AG20443 (cell line): Measurements from ENCODE around the gene LRRC4C.
"Not testable (repeated sequence)": the region's sequence is repeated elsewhere in the genome, so short reads cannot be mapped to it uniquely, and the experiment has no call there.

Experiments
- DNase-seq: peaks from one replicate; pipeline ENCODE4 v3.0.0; 2012; ENCODE audit warnings: low spot score, mixed read lengths

LRRC4C gene

DNA sequence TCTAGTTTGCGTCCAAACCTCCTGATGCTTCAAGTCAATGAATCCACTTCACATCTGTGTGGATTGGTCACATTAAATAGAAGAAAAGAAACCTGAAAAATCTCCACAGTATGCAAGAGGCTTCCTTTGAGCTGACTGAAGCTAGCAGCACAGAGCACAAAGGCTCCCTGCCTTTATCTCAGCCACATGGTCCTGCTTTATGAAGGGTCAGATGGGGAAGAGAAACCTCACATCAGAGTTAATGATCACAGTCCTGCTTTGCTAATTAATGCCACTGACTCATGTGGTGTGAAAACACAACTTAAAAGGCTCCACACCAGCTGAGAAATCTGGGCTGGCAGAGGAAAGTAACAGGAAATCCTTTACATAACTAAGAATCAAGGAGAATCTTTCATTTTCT lies 1291.0 kb downstream of the LRRC4C start:
- no peak for DNase-seq

DNA sequence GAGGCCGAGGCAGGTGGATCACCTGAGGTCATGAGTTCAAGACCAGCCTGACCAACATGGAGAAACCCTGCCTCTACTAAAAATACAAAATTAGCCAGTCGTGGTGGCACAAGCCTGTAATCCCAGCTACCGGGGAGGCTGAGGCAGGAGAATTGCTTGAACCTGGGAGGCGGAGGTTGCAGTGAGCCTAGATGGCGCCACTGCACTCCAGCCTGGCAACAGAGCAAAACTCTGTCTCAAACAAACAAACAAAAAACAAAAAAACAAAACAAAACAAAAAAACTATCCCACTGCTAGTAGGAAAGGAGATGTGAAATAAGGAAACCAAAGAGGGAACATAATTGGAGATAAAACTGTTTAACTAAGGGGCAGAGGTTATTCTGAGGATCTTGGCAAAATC lies 1291.6 kb downstream of the LRRC4C start:
- DNase-seq: not testable (repeated sequence)

DNA sequence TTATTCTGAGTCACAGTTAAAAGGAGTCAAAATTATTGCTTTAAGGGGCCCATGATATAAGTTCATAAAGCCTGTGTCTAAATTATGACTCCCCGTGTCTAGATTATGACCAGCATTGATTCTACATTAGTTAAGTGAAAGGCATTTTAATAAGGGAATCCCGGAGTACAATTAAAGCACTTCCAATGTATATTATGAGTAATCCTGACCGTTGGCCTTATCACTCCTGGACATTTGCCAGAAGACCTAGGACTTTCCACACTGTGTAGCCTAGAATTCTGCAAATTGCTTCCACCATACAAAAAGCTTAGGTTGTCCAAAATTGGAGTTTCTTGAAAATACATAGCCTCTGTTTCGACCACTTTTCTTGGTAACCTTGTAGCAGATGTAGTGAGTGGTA lies 1292.6 kb downstream of the LRRC4C start:
- DNase-seq: no peak

DNA sequence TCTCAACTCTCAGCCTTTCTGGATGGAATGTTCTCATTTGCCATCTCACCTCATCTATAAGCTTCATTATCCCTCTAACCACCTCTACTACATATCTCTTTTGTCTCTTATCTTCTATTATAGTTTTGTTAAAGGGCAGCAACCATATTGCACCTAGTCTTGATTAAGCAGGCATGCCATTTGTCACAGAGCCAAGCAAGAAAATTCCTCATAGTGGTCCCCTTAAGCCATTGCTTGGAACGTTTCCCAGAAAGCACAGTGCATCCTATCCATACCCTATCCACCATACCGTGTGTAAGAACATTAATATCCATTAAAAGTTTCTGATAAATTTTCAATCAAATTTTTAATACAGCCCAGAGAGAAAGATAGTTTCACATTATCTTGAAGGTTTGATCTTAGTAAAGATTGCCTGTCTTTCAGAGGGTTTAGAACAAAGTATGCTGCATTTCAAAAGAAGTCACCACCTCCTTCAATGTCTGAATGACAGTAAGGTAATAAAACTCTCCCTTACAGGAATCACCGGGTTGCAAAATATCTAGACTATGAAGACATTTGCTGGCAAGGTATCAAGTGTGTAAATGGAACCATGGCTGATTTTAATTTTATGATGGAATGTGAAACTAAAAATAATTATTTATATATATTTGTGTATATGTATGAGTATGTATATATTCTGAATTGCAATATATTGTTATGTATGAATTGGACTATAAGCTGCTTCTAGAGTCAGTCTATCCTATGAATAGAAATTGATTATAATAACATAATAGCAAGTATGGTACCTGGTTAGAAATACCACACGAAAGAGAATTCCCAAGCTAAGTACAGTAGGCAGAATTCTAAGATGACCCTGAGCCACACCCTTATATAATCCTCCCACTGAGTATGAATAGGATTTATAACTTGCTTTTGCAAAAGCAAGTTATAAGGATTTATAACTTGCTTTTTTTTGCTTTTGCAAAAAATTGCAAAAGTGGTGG lies 1296.3 kb downstream of the LRRC4C start:
- DNase-seq: no peak

DNA sequence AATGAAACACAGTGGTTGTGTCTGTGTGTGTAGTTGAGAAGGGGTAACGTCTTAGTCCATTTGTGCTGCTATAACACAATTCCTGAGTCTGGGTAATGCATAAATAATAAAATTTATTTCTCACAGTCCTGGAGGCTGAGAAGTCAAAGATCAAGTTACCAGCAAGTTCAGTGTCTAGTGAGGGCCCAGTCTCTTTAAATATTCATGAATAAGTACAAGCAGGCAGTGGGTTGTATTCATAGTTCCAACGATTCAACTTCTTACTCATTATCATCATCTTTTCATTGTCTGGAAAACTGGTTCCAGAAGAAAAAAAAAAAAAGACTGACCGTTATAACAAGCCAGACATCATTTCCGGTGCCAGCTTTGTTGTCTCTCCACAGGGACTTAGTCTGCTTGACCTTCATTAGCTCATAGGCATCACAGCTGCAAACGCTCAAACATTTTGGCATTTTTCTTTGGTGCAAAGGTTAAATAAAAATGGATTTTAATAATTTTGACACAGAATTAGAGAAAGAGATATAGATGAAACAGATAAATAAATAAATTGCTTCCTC lies 1297.5 kb downstream of the LRRC4C start:
- no peak for DNase-seq

DNA sequence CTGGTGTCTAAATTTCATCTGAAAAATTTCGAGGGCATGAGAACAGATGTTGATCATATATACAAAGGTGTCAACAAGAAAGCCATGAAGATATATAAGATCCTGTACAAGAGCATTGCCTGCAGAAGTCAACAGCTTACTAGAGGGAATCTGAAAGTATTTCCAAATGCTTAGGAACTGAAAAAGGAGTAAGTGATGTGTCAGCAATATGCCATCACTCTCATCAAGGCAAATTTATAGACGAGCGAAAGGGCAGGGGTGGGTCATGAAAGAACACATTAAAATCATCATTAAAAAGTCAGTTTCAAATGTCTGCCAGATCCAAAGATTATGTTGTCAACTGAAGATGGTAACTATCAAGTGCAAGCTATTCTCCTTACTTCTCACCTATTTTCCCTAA lies 1299.0 kb downstream of the LRRC4C start:
- no peak for DNase-seq

DNA sequence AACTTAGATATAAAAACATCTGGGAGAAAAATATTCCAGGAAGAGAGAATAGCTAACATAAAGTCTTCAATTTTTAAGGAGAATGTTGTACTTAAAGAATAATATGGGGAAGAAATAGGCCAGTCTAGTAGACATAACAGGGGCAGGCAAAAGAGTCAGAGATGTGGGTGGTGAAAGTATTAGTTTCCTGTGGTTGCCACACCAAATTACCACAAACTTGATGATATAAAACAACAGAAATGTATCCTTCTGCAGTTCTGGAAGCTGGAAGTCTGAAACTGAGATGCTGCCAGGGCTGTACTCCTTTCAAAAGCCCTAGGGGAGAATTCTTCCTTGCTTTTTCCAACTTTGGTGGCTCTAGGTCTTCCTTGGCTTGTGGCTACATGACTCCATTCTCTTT lies 1309.7 kb downstream of the LRRC4C start:
- DNase-seq: no peak

DNA sequence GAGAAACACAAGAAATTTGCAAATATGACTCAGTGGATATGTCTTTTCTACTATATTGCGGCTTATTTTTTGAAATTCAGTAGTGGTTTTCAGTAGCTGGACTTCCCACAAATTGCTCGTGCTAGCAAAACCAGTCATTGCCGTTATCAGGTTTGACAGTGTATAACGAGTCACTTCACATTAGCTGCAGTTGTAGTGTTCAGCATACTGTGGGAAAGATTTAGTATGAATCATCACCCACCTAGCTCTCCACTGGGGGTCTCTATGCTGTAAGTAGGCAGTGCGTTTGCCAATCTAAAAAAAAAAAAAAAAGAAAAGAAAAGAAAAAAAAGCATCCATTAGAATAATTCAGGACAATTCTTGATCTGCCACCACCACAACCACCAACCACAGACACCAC lies 1318.9 kb downstream of the LRRC4C start:
- no peak for DNase-seq

DNA sequence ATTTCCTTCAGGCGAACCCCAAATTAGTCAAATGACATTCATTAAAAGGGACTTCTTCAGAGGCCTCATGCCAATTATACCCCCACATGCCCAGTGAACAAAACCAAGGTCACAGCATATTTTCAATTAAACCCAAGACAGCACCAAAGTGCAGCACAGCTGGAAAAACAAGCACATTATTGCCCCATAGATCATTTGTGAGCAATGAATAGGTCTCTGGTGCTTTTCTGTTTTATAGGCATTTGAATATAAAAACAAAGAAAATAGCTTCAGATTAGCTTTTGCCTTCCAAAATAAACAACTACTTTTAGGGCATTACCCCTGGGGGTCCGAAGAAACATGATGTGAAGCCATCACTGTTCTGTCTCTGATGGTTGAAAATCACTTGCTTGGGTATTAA lies 1319.9 kb downstream of the LRRC4C start:
- DNase-seq: no peak

DNA sequence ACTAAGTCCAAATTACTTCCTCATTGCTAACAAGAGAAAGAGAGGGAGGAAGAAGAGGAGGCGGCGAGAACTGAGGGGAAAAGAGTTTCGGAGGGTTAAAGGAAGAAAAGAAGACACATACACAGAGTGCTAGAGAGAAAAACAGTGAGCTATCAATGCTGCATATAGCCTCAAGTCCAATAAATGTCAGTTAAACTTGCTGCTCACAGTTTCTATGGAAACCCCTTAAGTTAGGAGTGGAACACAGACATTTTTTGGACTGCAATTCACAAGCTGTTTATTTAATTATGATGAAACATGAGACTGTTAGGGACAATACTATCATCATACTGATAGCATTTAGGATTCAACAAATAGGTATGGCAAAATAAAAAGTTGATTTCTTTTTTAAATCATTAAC lies 1320.4 kb downstream of the LRRC4C start:
- DNase-seq: no peak

DNA sequence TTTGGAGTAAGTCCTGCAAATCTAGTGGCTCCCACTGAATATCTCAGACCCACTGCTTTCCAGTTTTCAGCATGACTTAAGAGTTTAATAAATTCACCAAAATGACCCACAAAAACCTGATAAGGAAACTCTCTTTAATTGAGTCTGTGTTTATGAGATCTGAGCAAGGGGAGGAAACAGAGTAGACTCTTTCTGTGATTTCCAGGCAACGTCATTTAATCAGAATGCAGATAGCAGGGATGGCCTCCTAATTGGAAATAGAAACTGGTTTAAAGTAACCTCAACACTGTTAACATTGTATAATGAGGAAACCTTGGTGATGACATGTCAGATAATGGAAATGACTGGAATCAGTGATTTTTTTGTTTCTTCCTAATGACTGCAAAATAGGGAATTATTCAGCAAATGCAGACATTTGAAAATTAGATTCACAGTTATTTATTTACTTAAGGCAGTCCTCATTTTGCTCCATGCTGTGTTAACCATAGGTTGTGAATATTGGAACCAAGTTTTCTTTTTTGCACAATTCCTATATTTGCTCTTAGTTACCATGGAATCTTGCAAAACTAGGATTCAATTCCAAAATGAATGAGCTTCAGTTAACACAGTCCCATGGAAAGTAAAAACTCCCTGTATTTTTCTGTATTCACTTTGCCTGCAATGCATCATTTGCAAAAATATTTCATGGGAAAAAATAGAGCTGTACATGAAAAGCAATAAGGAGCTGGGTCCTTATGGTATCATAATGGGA lies 1324.5 kb downstream of the LRRC4C start:
- DNase-seq: no peak

DNA sequence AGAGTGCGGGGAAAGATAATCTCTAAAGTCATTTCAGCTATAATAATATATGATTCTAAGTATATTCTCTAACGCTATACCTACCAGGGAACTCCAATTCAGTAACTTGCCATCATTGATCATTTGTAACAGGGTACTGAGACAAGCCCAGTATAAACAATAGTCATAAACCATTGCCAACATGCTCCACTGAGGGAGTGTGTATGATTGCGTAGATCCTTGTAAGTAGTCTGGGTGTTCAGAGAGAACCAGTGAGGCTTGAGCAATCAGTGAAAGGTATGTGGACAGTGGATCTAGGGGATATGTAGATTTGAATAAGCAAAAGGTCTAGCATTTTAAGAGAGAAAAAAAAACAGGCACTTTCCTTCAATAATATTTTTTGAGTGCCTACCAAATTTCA lies 1326.0 kb downstream of the LRRC4C start:
- DNase-seq: no peak

DNA sequence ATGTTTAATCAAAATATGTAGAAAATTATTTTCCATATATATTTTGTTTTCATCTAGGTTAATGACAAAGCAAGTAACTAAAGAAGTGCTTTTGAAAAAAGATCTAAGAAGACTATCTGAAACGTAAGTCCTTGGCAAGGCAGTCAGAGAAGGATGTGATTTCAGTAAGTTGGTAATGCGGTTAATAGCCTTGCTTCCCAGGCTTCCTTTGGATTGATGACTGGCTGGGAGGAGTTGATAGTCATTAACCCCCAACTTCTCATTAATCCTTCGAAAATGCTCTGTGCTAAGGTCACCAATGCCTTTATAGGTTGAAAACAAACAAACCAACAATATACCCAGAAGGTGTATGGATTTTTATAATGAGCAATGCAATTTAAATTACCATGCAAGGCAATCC lies 1326.5 kb downstream of the LRRC4C start:
- DNase-seq: no peak

DNA sequence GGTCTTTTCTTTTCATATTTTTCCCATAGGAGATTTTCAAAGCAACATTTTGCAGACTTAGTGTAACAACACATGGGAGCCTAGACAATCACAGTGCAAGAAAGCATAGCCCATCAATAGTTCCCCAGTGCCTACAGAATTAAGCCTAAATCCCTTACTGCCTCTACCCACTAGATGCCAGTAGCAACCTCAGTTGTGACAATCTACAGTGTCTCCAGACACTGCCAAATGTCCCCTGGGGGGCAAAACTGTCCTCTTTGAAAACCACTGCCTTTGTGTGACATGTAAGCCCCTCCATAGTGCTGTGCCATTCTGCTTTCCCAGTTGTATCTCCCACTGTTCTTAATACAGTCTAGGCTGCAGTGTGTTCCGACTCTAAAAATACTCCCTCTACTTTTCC lies 1329.0 kb downstream of the LRRC4C start:
- no peak for DNase-seq

DNA sequence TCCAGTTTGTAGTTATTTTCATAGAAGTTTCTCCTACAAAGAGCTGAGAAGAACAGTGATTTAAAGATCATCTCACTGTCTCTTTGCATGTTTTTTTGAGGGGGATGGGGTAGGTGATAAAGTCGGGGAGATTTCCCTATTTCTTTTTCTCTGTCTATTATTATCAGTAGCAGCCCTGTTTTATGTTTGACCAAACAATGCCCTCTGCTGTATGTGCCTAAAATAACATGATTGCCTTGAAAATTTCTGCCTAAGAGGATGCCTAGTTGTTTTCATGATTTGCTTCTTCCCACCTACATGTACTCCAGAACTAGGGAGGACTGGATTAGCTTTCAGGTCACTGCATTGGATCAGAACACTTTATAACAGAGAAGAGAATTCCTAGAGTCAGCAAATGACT lies 1330.2 kb downstream of the LRRC4C start:
- no peak for DNase-seq

DNA sequence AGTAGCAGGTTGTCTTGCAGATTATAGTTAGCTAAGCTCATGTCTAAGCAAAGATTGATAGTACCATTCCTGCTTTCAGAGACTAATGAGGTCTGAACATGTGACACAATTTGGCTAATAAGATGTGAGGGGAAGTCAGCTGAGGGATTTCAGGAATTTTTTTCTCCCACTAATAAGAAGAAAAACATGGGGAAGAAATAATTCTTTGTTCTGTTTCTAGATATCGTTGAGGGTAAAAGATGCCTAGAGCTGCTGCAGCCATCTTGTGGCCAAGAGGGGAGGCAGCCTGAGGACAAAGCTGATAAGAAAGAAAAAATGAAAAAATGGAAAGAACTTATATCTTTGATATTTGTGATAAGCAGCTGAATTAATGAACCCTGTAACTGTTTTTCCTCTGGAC lies 1334.4 kb downstream of the LRRC4C start:
- no peak for DNase-seq

DNA sequence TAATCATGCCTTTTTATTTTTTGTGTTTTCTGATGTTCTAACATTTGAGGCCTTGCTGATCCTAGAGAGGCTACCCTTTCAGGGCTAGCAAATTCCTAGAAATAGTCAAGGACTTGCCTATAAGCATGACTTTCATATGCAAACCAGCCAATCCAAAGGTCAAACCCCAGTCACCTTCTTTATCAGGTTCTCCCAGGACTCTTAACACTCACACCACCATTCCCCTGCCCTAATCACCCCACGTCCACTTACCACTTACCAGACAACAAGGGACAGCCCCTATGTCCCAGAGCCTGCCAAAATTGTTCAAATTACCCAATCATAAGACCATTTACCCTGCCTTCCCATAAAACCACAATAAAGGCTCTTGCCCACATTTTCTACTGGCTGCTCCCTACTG lies 1339.8 kb downstream of the LRRC4C start:
- DNase-seq: no peak

DNA sequence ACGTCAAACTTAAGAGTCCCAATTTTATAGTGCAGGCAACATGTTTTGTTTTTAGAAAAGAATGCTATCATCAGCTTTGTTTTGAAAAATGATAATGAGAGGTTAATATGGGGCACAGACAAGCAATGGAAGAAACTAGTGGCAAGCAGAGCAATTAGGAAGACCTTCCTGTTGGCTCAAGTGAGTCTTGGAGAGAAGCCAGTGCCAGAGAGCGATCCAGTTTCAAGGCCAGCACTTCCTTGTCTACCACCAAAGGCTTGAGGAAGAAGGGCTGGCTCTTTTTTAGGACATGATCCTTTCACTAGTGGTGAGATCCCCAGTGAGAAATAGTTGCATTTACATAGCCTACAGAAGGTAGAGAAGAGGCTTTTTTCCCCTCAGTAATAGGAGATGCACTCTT lies 1340.7 kb downstream of the LRRC4C start:
- no peak for DNase-seq

DNA sequence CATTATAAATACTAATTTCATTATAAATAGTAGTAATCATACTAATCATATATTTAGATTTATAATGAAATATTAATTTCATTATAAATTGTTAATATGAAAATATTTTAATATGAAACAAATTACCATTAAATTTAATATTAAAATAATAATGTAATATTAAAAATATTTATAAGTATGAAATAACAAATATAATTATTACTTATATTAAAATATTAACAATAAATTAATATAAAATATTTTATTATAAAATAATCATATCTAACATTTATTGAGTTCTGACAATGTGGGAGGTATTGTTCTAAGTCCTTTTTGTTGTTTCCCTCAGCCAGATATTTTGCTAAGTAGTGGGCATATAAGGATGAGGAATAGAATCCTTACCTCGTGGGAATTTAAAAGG lies 1341.4 kb downstream of the LRRC4C start:
- no peak for DNase-seq

DNA sequence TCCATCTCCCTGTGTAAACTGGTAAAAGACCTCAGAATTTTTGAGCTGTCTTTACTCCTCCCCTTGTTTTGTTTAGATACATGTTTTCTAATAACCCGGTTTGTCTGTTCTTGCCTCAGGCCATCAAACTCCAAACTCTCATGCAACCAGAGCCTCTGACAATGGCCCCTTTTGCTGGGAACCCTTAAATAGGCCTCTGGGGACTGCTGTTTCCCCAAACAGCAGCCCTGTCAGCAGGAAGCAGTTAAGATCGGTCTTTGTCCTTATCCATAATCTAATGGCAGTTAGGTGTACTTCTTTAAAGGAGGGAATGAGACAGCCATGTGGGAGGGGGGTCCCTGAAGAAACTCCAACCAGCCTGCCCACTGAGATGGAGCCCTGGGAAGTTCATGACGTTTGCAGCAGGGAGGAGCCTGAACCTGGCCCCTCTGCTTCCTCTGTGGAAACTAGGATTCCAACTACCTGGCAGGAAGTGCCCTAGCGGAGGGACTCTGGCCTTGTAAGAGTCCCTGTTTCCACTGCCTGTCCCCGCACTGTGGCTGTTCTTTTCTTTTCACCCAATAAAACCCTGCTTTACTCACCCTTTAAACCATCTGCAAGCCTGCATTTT lies 1354.4 kb downstream of the LRRC4C start:
- DNase-seq: no peak

DNA sequence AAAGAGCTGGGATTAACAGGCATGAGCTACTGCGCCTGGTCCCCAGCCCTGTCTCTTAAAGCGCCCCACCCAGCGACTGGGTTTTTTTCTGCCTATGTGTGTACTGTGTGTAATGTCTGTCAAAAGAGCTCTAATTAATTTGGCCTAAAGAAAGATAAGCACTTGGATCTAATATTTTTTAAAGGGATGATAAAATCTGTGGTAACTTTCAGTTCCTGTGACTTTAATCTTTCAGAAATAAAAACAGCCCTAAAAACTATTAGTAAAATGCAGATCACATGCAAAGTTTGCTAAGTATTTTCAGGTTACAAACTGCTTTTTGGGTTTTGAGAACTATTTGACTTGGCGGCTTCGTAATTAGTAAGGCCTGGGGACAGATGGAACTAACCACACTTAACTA lies 1358.7 kb downstream of the LRRC4C start:
- no peak for DNase-seq

DNA sequence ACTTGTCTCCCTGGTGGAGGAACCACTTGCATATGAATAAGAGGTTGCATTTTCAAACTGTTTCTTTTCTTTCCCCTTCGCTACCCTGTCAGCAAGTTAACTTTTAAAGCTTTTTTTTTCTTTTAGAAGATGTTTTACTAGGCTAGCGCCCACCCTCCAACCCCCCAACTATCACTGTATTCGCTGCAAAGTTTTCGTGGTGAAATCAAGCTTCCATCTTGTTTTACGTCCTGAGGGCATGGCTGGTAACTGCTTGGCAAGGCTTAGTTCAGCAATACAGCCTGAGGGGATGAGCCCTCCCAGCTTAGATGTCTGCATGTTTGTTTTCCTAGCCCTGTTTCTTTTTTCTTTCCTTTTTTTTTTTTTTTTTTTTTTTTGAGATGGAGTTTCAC lies 1359.3 kb downstream of the LRRC4C start:
- DNase-seq: no peak
